GM12878 (cell line): Measurements from ENCODE around the gene MS4A2.

Experiments used
- BHLHE40 ChIP-seq, 2 experiments: fragments of 450-650 bp in 1 of 2; IDR thresholded peaks; 2 replicates each; pipeline ENCODE4 v1.6.1; 2011 to 2017; ENCODE audit warnings: low read depth in 2 of 2, borderline replicate concordance in 1 of 2, improper control_type of control experiment in 1 of 2, low read length in 1 of 2, mild to moderate bottlenecking in 1 of 2
- BRCA1 ChIP-seq: IDR thresholded peaks from 2 replicates; pipeline ENCODE4 v1.6.1; 2011; ENCODE audit warnings: low read depth, low read length, improper control_type of control experiment
- CEBPB ChIP-seq, 2 experiments: fragments of 150-350 bp in 1 of 2; IDR thresholded peaks; 2 replicates each; pipeline ENCODE4 v1.6.1; 2012 to 2014; ENCODE audit warnings: low read depth in 2 of 2, low read length in 2 of 2, borderline replicate concordance in 1 of 2, inconsistent platforms in 1 of 2
- CREB1 ChIP-seq: IDR thresholded peaks from 2 replicates; pipeline ENCODE4 v1.6.1; 2012; ENCODE audit warnings: low read depth, mild to moderate bottlenecking, inconsistent platforms
- GATAD2B ChIP-seq: fragments of 450-650 bp; conservative IDR thresholded peaks from 2 replicates; pipeline ENCODE4 v1.6.1; 2017; ENCODE audit warnings: low read depth, mild to moderate bottlenecking, moderate library complexity
- POLR2AphosphoS5 ChIP-seq: IDR thresholded peaks from 2 replicates; pipeline ENCODE4 v1.6.1; 2011; ENCODE audit warnings: mild to moderate bottlenecking, low read length, inconsistent platforms
- TF ChIP-seq, protein P1 (sequence below): fragments of 450-650 bp; formaldehyde crosslinking; IDR thresholded peaks from 2 replicates; pipeline ENCODE4 v1.4.0; 2020; ENCODE audit warnings: mild to moderate bottlenecking, moderate library complexity
- TF ChIP-seq, protein P2 (sequence below), 3 experiments: IDR thresholded peaks in 2 of 3; conservative IDR thresholded peaks in 1 of 3; 2 replicates each; pipeline ENCODE4 v1.5.1; 2011; ENCODE audit warnings: low read depth in 3 of 3, low read length in 3 of 3, mild to moderate bottlenecking in 3 of 3, control low read depth in 2 of 3, moderate library complexity in 2 of 3, inconsistent platforms in 1 of 3, mixed read lengths in 1 of 3; ENCODE audit not compliant: control insufficient read depth in 2 of 3, insufficient read depth in 1 of 3; ENCODE audit errors: extremely low read depth in 1 of 3
- TF ChIP-seq, protein P3 (sequence below): IDR thresholded peaks from 2 replicates; pipeline ENCODE4 v1.6.1; 2012; ENCODE audit warnings: mild to moderate bottlenecking, low read depth, low read length
- TF ChIP-seq, protein P4 (sequence below): IDR thresholded peaks from 2 replicates; pipeline ENCODE4 v1.6.1; 2011; ENCODE audit warnings: mild to moderate bottlenecking, low read depth, low read length, moderate library complexity; ENCODE audit not compliant: insufficient replicate concordance
- TF ChIP-seq, protein P5 (sequence below): IDR thresholded peaks from 2 replicates; pipeline ENCODE4 v1.6.1; 2012; ENCODE audit warnings: low read depth, low read length, improper control_type of control experiment

DNA sequence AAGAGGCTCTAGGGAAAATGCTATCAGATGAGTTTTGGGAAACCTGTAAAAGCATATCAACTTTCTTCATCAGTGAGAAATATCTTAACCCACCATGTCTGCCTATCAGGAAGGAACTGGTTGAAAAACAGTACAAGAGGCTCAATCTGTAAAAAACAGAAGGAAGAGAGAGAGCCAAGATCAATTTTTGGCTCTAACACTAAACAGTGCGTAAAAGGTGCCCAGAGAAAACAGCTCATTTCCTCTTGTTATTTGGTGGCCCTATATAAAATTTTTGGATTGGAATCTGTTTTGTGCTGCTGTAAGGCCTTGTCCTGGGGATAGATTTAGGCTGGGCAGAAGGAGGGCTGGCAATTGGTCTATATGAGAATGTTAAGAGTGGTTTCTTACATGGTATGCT is 12.1 kb downstream of the MS4A2 start:
- TF ChIP-seq, protein P1, sequence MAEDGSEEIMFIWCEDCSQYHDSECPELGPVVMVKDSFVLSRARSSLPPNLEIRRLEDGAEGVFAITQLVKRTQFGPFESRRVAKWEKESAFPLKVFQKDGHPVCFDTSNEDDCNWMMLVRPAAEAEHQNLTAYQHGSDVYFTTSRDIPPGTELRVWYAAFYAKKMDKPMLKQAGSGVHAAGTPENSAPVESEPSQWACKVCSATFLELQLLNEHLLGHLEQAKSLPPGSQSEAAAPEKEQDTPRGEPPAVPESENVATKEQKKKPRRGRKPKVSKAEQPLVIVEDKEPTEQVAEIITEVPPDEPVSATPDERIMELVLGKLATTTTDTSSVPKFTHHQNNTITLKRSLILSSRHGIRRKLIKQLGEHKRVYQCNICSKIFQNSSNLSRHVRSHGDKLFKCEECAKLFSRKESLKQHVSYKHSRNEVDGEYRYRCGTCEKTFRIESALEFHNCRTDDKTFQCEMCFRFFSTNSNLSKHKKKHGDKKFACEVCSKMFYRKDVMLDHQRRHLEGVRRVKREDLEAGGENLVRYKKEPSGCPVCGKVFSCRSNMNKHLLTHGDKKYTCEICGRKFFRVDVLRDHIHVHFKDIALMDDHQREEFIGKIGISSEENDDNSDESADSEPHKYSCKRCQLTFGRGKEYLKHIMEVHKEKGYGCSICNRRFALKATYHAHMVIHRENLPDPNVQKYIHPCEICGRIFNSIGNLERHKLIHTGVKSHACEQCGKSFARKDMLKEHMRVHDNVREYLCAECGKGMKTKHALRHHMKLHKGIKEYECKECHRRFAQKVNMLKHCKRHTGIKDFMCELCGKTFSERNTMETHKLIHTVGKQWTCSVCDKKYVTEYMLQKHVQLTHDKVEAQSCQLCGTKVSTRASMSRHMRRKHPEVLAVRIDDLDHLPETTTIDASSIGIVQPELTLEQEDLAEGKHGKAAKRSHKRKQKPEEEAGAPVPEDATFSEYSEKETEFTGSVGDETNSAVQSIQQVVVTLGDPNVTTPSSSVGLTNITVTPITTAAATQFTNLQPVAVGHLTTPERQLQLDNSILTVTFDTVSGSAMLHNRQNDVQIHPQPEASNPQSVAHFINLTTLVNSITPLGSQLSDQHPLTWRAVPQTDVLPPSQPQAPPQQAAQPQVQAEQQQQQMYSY (CRISPR knock-in tag) = no peak
- TF ChIP-seq, protein P2, sequence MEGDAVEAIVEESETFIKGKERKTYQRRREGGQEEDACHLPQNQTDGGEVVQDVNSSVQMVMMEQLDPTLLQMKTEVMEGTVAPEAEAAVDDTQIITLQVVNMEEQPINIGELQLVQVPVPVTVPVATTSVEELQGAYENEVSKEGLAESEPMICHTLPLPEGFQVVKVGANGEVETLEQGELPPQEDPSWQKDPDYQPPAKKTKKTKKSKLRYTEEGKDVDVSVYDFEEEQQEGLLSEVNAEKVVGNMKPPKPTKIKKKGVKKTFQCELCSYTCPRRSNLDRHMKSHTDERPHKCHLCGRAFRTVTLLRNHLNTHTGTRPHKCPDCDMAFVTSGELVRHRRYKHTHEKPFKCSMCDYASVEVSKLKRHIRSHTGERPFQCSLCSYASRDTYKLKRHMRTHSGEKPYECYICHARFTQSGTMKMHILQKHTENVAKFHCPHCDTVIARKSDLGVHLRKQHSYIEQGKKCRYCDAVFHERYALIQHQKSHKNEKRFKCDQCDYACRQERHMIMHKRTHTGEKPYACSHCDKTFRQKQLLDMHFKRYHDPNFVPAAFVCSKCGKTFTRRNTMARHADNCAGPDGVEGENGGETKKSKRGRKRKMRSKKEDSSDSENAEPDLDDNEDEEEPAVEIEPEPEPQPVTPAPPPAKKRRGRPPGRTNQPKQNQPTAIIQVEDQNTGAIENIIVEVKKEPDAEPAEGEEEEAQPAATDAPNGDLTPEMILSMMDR (IDR thresholded peaks at IDR 0.05 in 2 of 3, conservative IDR thresholded peaks at IDR 0.05 in 1 of 3; ENCODE audit: control insufficient read depth in 2 of 3, extremely low read depth in 1 of 3, insufficient read depth in 1 of 3, low read depth in 3 of 3, low read length in 3 of 3) = no peak
- TF ChIP-seq CREB1 (no peak), BRCA1 (no peak), POLR2AphosphoS5 (no peak), CEBPB (IDR thresholded peaks at IDR 0.05; ENCODE audit: borderline replicate concordance in 1 of 2, low read depth in 2 of 2, low read length in 2 of 2) (no peak), BHLHE40 (IDR thresholded peaks at IDR 0.05; ENCODE audit: borderline replicate concordance in 1 of 2, low read depth in 2 of 2, low read length in 1 of 2) (no peak), GATAD2B (no peak)
- TF ChIP-seq, protein P3, sequence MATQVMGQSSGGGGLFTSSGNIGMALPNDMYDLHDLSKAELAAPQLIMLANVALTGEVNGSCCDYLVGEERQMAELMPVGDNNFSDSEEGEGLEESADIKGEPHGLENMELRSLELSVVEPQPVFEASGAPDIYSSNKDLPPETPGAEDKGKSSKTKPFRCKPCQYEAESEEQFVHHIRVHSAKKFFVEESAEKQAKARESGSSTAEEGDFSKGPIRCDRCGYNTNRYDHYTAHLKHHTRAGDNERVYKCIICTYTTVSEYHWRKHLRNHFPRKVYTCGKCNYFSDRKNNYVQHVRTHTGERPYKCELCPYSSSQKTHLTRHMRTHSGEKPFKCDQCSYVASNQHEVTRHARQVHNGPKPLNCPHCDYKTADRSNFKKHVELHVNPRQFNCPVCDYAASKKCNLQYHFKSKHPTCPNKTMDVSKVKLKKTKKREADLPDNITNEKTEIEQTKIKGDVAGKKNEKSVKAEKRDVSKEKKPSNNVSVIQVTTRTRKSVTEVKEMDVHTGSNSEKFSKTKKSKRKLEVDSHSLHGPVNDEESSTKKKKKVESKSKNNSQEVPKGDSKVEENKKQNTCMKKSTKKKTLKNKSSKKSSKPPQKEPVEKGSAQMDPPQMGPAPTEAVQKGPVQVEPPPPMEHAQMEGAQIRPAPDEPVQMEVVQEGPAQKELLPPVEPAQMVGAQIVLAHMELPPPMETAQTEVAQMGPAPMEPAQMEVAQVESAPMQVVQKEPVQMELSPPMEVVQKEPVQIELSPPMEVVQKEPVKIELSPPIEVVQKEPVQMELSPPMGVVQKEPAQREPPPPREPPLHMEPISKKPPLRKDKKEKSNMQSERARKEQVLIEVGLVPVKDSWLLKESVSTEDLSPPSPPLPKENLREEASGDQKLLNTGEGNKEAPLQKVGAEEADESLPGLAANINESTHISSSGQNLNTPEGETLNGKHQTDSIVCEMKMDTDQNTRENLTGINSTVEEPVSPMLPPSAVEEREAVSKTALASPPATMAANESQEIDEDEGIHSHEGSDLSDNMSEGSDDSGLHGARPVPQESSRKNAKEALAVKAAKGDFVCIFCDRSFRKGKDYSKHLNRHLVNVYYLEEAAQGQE = no peak
- TF ChIP-seq, protein P4, sequence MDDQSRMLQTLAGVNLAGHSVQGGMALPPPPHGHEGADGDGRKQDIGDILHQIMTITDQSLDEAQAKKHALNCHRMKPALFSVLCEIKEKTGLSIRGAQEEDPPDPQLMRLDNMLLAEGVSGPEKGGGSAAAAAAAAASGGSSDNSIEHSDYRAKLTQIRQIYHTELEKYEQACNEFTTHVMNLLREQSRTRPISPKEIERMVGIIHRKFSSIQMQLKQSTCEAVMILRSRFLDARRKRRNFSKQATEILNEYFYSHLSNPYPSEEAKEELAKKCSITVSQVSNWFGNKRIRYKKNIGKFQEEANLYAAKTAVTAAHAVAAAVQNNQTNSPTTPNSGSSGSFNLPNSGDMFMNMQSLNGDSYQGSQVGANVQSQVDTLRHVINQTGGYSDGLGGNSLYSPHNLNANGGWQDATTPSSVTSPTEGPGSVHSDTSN = no peak
- TF ChIP-seq, protein P5, sequence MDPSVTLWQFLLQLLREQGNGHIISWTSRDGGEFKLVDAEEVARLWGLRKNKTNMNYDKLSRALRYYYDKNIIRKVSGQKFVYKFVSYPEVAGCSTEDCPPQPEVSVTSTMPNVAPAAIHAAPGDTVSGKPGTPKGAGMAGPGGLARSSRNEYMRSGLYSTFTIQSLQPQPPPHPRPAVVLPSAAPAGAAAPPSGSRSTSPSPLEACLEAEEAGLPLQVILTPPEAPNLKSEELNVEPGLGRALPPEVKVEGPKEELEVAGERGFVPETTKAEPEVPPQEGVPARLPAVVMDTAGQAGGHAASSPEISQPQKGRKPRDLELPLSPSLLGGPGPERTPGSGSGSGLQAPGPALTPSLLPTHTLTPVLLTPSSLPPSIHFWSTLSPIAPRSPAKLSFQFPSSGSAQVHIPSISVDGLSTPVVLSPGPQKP = no peak
